ENCODE results near the gene EFHC1. TPM values are rescaled to one million over a fixed set of nuclear protein-coding genes. Genes with fewer than 3 reads are reported as not detected.

Gene EFHC1
- total and polyA plus RNA-seq, 2 experiments from 2014 or later = 24.3 to 28.0 TPM

DNA sequence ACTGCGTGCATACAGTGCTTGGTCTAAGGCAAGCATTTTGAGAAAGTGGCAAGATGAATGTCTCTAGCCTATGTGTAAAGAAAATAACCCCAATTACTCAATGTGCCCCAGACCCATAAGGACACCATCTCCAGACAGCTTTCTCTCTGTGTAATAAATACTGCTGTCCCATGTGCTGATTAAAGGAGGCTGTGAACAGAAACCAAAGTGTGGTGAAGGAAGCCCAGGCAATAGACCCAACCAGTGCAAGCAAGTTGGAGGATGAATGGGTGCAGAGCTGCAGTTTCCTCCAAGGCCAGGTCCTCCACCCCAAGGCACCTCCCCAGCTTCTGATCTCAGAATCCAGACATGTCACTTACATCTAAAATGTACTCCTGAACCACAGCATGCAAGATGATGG is 96.1 kb downstream of the EFHC1 start:
- ATAC-seq (no peak), DNase-seq (ENCODE audit: low spot score) (no peak)
- Histone ChIP-seq H3K9me2 (ENCODE audit: insufficient read depth) (no peaks in the 10 kb centered on the region), H4K20me1 (replicated peaks; ENCODE audit: insufficient read depth) (0 out of 2 replicates have a peak, but pooled peaks cover 2% of the 10 kb centered on the region), H3K4me1 (ENCODE audit: insufficient read depth) (peaks cover 12% of the 10 kb centered on the region), H2AFZ (no peak overlapping the region), H3K79me2 (replicated peaks; ENCODE audit: insufficient read depth) (peaks cover 2% of the 10 kb centered on the region; the same call in 1 of the 2 replicates), H3K4me2 (no peak overlapping the region), H3K36me3 (ENCODE audit: insufficient read depth) (peaks cover 3% of the 10 kb centered on the region), H3K4me3 (no peak overlapping the region), H3K27ac (ENCODE audit: low read depth) (no peak overlapping the region), H3F3A (replicated peaks; ENCODE audit: low read depth) (no peaks in the 10 kb centered on the region), H3K27me3 (ENCODE audit: insufficient read depth) (no peaks in the 10 kb centered on the region)
- TF ChIP-seq CREB1 (CRISPR knock-in tag; IDR thresholded peaks at IDR 0.05; ENCODE audit: low read depth) = no peak
- TF ChIP-seq, protein P1, sequence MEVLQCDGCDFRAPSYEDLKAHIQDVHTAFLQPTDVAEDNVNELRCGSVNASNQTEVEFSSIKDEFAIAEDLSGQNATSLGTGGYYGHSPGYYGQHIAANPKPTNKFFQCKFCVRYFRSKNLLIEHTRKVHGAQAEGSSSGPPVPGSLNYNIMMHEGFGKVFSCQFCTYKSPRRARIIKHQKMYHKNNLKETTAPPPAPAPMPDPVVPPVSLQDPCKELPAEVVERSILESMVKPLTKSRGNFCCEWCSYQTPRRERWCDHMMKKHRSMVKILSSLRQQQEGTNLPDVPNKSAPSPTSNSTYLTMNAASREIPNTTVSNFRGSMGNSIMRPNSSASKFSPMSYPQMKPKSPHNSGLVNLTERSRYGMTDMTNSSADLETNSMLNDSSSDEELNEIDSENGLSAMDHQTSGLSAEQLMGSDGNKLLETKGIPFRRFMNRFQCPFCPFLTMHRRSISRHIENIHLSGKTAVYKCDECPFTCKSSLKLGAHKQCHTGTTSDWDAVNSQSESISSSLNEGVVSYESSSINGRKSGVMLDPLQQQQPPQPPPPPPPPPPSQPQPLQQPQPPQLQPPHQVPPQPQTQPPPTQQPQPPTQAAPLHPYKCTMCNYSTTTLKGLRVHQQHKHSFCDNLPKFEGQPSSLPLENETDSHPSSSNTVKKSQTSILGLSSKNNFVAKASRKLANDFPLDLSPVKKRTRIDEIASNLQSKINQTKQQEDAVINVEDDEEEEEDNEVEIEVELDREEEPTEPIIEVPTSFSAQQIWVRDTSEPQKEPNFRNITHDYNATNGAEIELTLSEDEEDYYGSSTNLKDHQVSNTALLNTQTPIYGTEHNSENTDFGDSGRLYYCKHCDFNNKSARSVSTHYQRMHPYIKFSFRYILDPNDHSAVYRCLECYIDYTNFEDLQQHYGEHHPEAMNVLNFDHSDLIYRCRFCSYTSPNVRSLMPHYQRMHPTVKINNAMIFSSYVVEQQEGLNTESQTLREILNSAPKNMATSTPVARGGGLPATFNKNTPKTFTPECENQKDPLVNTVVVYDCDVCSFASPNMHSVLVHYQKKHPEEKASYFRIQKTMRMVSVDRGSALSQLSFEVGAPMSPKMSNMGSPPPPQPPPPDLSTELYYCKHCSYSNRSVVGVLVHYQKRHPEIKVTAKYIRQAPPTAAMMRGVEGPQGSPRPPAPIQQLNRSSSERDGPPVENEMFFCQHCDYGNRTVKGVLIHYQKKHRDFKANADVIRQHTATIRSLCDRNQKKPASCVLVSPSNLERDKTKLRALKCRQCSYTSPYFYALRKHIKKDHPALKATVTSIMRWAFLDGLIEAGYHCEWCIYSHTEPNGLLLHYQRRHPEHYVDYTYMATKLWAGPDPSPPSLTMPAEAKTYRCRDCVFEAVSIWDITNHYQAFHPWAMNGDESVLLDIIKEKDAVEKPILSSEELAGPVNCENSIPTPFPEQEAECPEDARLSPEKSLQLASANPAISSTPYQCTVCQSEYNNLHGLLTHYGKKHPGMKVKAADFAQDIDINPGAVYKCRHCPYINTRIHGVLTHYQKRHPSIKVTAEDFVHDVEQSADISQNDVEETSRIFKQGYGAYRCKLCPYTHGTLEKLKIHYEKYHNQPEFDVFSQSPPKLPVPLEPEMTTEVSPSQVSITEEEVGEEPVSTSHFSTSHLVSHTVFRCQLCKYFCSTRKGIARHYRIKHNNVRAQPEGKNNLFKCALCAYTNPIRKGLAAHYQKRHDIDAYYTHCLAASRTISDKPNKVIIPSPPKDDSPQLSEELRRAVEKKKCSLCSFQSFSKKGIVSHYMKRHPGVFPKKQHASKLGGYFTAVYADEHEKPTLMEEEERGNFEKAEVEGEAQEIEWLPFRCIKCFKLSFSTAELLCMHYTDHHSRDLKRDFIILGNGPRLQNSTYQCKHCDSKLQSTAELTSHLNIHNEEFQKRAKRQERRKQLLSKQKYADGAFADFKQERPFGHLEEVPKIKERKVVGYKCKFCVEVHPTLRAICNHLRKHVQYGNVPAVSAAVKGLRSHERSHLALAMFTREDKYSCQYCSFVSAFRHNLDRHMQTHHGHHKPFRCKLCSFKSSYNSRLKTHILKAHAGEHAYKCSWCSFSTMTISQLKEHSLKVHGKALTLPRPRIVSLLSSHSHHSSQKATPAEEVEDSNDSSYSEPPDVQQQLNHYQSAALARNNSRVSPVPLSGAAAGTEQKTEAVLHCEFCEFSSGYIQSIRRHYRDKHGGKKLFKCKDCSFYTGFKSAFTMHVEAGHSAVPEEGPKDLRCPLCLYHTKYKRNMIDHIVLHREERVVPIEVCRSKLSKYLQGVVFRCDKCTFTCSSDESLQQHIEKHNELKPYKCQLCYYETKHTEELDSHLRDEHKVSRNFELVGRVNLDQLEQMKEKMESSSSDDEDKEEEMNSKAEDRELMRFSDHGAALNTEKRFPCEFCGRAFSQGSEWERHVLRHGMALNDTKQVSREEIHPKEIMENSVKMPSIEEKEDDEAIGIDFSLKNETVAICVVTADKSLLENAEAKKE (CRISPR knock-in tag; IDR thresholded peaks at IDR 0.05) = no peak
- peaks cover 39% of the 10 kb centered on the region for H3K4me1 Mint-ChIP-seq
- H3K36me3 Mint-ChIP-seq (ENCODE audit: low read depth) = peaks cover 32% of the 10 kb centered on the region
- no peaks in the 10 kb centered on the region for H3K9me3 Mint-ChIP-seq
- H3K27me3 Mint-ChIP-seq (ENCODE audit: insufficient read depth, low read depth, poor library complexity) = peaks cover 11% of the 10 kb centered on the region
- no peak overlapping the region for H3K4me3 Mint-ChIP-seq
- H3K27ac Mint-ChIP-seq = no peak overlapping the region

DNA sequence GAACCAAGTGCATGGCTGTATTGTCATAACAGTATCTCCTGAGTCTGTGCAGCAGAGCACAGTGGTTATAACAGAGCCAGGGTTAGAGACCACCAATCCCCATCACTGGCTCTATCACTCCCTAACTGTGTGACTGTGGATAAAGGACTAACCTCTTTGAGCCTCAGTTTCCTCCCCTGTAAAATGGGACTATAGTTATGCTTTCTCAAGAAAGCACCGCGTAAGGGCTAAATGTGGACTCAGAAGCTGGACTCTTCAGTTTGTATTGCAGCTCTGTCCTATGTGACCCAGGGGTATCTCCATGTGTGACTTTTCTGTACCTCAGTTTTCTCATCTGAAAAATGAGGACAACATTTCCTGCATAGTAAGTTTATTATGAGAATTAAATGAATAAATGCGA is 96.8 kb downstream of the EFHC1 start:
- Mint-ChIP-seq H3K9me3 (no peaks in the 10 kb centered on the region), H3K4me3 (no peak overlapping the region), H3K36me3 (ENCODE audit: low read depth) (peaks cover 32% of the 10 kb centered on the region), H3K27me3 (ENCODE audit: insufficient read depth, low read depth, poor library complexity) (peaks cover 9% of the 10 kb centered on the region), H3K4me1 (peaks cover 36% of the 10 kb centered on the region), H3K27ac (no peak overlapping the region)
- no peak overlapping the region for H2AFZ ChIP-seq
- H3K4me1 ChIP-seq (ENCODE audit: insufficient read depth) = peaks cover 12% of the 10 kb centered on the region
- no peaks in the 10 kb centered on the region for H3K27me3 ChIP-seq (ENCODE audit: insufficient read depth)
- no peaks in the 10 kb centered on the region for H3F3A ChIP-seq (replicated peaks; ENCODE audit: low read depth)
- no peak overlapping the region for H3K4me2 ChIP-seq
- no peaks in the 10 kb centered on the region for H4K20me1 ChIP-seq (replicated peaks; ENCODE audit: insufficient read depth)
- H3K36me3 ChIP-seq (ENCODE audit: insufficient read depth) = peaks cover 3% of the 10 kb centered on the region
- peaks cover 2% of the 10 kb centered on the region; the same call in 1 of the 2 replicates for H3K79me2 ChIP-seq (replicated peaks; ENCODE audit: insufficient read depth)
- H3K27ac ChIP-seq (ENCODE audit: low read depth) = no peak overlapping the region
- DNase-seq (ENCODE audit: low spot score) (no peak), ATAC-seq (no peak)
- H3K9me2 ChIP-seq (ENCODE audit: insufficient read depth) = no peaks in the 10 kb centered on the region
- no peak overlapping the region for H3K4me3 ChIP-seq
- TF ChIP-seq, protein P1 (CRISPR knock-in tag; IDR thresholded peaks at IDR 0.05) = no peak
- TF ChIP-seq ZNF114 (CRISPR knock-in tag; IDR thresholded peaks at IDR 0.05) = no peak
- TF ChIP-seq, protein P2, sequence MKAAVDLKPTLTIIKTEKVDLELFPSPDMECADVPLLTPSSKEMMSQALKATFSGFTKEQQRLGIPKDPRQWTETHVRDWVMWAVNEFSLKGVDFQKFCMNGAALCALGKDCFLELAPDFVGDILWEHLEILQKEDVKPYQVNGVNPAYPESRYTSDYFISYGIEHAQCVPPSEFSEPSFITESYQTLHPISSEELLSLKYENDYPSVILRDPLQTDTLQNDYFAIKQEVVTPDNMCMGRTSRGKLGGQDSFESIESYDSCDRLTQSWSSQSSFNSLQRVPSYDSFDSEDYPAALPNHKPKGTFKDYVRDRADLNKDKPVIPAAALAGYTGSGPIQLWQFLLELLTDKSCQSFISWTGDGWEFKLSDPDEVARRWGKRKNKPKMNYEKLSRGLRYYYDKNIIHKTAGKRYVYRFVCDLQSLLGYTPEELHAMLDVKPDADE (IDR thresholded peaks at IDR 0.05) = no peak

Measured in GM23338 (cell line).